Neural cell (in vitro differentiated cells): ENCODE measurements around the gene SEC24C. TPM values are rescaled to one million over a fixed set of nuclear protein-coding genes. Genes with fewer than 3 reads are reported as not detected.

ENCODE experiments used
- H2AFZ ChIP-seq: fragments of 200-600, 300-800 bp; sonication (generic), shearing (Covaris generic); 2 replicates; pipeline ENCODE4 v1.6.0; 2014; ENCODE audit warnings: low read depth, mild to moderate bottlenecking, antibody characterized with exemption, low read length, moderate library complexity
- H3F3A ChIP-seq: fragments of 200-600 bp; shearing (Covaris generic); 2 replicates; pipeline ENCODE4 v1.6.1; 2016; ENCODE audit warnings: mild to moderate bottlenecking, moderate library complexity, mixed read lengths, antibody characterized with exemption, low read length; ENCODE audit not compliant: insufficient read depth, poor library complexity, severe bottlenecking
- H3K27ac ChIP-seq: fragments of 200-600, 300-800 bp; sonication (generic), shearing (Covaris generic); 2 replicates; pipeline ENCODE4 v1.5.1; 2014; ENCODE audit warnings: mild to moderate bottlenecking, low read length, moderate library complexity
- H3K27me3 ChIP-seq: fragments of 300-800, 200-600 bp; sonication (generic), shearing (Covaris generic); 2 replicates; pipeline ENCODE4 v1.6.0; 2014; ENCODE audit warnings: mild to moderate bottlenecking, low read depth, low read length, moderate library complexity; ENCODE audit not compliant: insufficient read depth
- H3K36me3 ChIP-seq: fragments of 300-800, 200-600 bp; sonication (generic), shearing (Covaris generic); 2 replicates; pipeline ENCODE4 v1.5.1; 2014; ENCODE audit warnings: mild to moderate bottlenecking, antibody characterized with exemption, low read length, moderate library complexity; ENCODE audit not compliant: insufficient read depth
- H3K4me2 ChIP-seq: fragments of 300-800, 200-600 bp; sonication (generic), shearing (Covaris generic); 2 replicates; pipeline ENCODE4 v1.6.0; 2014; ENCODE audit warnings: mild to moderate bottlenecking, low read length
- H3K4me3 ChIP-seq: fragments of 300-800, 200-600 bp; sonication (generic), shearing (Covaris generic); 2 replicates; pipeline ENCODE4 v1.5.1; 2014; ENCODE audit warnings: mild to moderate bottlenecking, low read length, moderate library complexity
- H3K79me2 ChIP-seq: fragments of 200-600 bp; shearing (Covaris generic); replicated peaks from 2 replicates; pipeline ENCODE4 v1.6.0; 2014; ENCODE audit warnings: mild to moderate bottlenecking, low read length, moderate library complexity; ENCODE audit not compliant: insufficient read depth
- H3K9ac ChIP-seq: fragments of 300-800, 200-600 bp; sonication (generic), shearing (Covaris generic); 2 replicates; pipeline ENCODE4 v1.6.1; 2016; ENCODE audit warnings: mild to moderate bottlenecking, low read length, mixed read lengths
- H3K9me2 ChIP-seq: fragments of 200-600 bp; shearing (Covaris generic); 2 replicates; pipeline ENCODE4 v1.6.1; 2016; ENCODE audit warnings: mild to moderate bottlenecking, low read length, mixed read lengths; ENCODE audit not compliant: insufficient read depth
- H3K9me3 ChIP-seq: fragments of 200-600, 300-800 bp; sonication (generic), shearing (Covaris generic); 2 replicates; pipeline ENCODE4 v1.6.1; 2016; ENCODE audit warnings: mild to moderate bottlenecking, mixed run types, low read length, moderate library complexity, mixed read lengths
- H4K20me1 ChIP-seq: fragments of 200-600 bp; shearing (Covaris generic); 2 replicates; pipeline ENCODE4 v1.6.1; 2016; ENCODE audit warnings: mild to moderate bottlenecking, mixed run types; ENCODE audit not compliant: insufficient read depth
- EP300 ChIP-seq: fragments of 450-650 bp; conservative IDR thresholded peaks from 2 replicates; pipeline ENCODE4 v1.6.1; 2014; ENCODE audit warnings: antibody characterized with exemption, mild to moderate bottlenecking, moderate library complexity; ENCODE audit not compliant: poor library complexity, severe bottlenecking
- EZH2 ChIP-seq: fragments of 200-600, 300-800 bp; shearing (Covaris generic), sonication (generic); IDR thresholded peaks from 2 replicates; pipeline ENCODE4 v1.6.1; 2014; ENCODE audit warnings: antibody characterized with exemption, low read length, borderline replicate concordance, mild to moderate bottlenecking; ENCODE audit not compliant: insufficient read depth, poor library complexity, severe bottlenecking
- MXI1 ChIP-seq: fragments of 450-650 bp; conservative IDR thresholded peaks from 2 replicates; pipeline ENCODE4 v1.6.1; 2014; ENCODE audit warnings: antibody characterized with exemption, mild to moderate bottlenecking; ENCODE audit not compliant: poor library complexity, severe bottlenecking
- POLR2AphosphoS5 ChIP-seq: IDR thresholded peaks from 2 replicates; pipeline ENCODE4 v1.6.1; 2012
- RAD21 ChIP-seq: fragments of 450-650 bp; conservative IDR thresholded peaks from 2 replicates; pipeline ENCODE4 v1.6.1; 2014; ENCODE audit warnings: antibody characterized with exemption, mild to moderate bottlenecking, moderate library complexity
- SMC3 ChIP-seq: fragments of 450-650 bp; conservative IDR thresholded peaks from 2 replicates; pipeline ENCODE4 v1.6.1; 2014; ENCODE audit warnings: antibody characterized with exemption, mild to moderate bottlenecking, moderate library complexity; ENCODE audit not compliant: poor library complexity
- TAF1 ChIP-seq: IDR thresholded peaks from 2 replicates; pipeline ENCODE4 v1.6.1; 2012; ENCODE audit warnings: low read depth
- polyA plus RNA-seq: library from polyadenylated mRNA; depleted of rRNA; stranded (reverse); fragments of >200 nt; gene quantifications from 2 replicates; pipeline ENCODE4 v1.2.3, GENCODE V29; 2014
- TF ChIP-seq, protein P1 (sequence below): IDR thresholded peaks from 2 replicates; pipeline ENCODE4 v1.6.1; 2012; ENCODE audit warnings: borderline replicate concordance
- TF ChIP-seq, protein P2 (sequence below): fragments of 450-650 bp; IDR thresholded peaks from 2 replicates; pipeline ENCODE4 v1.5.1; 2014; ENCODE audit warnings: antibody characterized with exemption, mild to moderate bottlenecking, moderate library complexity; ENCODE audit not compliant: poor library complexity, severe bottlenecking

The SEC24C gene
- polyA plus RNA-seq, 1 donor from 2014 or later: 43.0 TPM

DNA sequence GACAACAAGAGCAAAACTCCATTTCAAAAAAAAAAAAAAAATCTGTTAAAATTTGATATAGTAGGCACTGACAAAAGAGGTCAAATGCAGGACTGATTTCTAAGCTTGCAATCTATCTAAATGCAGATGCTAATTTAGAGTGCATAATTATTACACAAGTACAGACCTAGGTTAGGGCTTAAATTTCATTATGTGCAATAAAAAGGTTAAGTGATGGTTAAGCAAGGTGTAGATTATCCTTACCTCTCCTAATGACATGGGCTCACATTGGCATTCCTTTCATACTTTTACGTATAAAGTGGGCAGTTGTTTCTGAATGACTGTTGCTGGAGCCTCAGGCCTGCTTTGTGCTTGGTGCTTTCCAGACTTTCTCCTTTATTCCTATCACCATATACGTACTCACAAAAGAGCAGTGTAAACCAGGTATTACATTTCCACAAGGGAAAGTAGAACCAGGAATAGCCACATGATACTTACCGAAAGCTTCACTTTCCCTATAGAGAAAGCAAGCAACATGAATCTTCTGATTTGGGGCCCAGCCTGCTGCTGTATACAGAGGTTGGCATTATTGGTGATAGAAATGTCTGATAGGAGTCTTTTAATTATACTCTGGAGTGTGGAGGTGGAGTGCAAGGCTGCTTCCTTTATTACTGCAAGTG lies 35.5 kb downstream of the SEC24C start:
- Histone ChIP-seq H3K36me3 (no peaks in the 10 kb centered on the region), H3K9me3 (no peaks in the 10 kb centered on the region), H3K4me2 (no peak overlapping the region), H2AFZ (no peak overlapping the region), H3K9ac (no peak overlapping the region), H3K79me2 (peaks cover 47% of the 10 kb centered on the region), H3K4me3 (no peak overlapping the region), H4K20me1 (no peaks in the 10 kb centered on the region), H3K9me2 (no peaks in the 10 kb centered on the region), H3F3A (no peaks in the 10 kb centered on the region), H3K27me3 (no peaks in the 10 kb centered on the region), H3K27ac (no peak overlapping the region)
- TF ChIP-seq TAF1 (no peak), POLR2AphosphoS5 (no peak), MXI1 (no peak), EP300 (no peak), RAD21 (no peak), SMC3 (no peak), EZH2 (no peak)
- TF ChIP-seq, protein P1, sequence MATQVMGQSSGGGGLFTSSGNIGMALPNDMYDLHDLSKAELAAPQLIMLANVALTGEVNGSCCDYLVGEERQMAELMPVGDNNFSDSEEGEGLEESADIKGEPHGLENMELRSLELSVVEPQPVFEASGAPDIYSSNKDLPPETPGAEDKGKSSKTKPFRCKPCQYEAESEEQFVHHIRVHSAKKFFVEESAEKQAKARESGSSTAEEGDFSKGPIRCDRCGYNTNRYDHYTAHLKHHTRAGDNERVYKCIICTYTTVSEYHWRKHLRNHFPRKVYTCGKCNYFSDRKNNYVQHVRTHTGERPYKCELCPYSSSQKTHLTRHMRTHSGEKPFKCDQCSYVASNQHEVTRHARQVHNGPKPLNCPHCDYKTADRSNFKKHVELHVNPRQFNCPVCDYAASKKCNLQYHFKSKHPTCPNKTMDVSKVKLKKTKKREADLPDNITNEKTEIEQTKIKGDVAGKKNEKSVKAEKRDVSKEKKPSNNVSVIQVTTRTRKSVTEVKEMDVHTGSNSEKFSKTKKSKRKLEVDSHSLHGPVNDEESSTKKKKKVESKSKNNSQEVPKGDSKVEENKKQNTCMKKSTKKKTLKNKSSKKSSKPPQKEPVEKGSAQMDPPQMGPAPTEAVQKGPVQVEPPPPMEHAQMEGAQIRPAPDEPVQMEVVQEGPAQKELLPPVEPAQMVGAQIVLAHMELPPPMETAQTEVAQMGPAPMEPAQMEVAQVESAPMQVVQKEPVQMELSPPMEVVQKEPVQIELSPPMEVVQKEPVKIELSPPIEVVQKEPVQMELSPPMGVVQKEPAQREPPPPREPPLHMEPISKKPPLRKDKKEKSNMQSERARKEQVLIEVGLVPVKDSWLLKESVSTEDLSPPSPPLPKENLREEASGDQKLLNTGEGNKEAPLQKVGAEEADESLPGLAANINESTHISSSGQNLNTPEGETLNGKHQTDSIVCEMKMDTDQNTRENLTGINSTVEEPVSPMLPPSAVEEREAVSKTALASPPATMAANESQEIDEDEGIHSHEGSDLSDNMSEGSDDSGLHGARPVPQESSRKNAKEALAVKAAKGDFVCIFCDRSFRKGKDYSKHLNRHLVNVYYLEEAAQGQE: no peak
- TF ChIP-seq, protein P2, sequence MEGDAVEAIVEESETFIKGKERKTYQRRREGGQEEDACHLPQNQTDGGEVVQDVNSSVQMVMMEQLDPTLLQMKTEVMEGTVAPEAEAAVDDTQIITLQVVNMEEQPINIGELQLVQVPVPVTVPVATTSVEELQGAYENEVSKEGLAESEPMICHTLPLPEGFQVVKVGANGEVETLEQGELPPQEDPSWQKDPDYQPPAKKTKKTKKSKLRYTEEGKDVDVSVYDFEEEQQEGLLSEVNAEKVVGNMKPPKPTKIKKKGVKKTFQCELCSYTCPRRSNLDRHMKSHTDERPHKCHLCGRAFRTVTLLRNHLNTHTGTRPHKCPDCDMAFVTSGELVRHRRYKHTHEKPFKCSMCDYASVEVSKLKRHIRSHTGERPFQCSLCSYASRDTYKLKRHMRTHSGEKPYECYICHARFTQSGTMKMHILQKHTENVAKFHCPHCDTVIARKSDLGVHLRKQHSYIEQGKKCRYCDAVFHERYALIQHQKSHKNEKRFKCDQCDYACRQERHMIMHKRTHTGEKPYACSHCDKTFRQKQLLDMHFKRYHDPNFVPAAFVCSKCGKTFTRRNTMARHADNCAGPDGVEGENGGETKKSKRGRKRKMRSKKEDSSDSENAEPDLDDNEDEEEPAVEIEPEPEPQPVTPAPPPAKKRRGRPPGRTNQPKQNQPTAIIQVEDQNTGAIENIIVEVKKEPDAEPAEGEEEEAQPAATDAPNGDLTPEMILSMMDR: no peak

DNA sequence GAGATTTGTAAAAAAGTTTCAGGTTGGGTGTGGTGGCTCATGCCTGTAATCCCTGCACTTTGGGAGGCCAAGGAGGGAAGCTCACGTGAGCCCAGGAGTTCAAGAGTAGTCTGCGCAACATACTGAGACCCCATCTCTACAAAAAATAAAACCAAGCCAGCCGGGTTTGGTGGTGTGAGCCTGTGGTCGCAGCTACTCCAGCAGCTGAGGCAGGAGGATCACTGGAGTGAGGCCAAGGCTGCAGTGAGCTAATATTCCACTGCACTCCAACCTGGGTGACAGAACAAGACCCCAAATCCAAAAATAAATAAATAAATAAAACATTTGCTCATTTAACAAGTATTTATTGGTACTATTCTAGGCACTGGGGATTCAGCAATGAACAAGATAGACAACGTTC lies 36.1 kb downstream of the SEC24C start:
- Histone ChIP-seq H3K36me3 (no peaks in the 10 kb centered on the region), H3K9me3 (no peaks in the 10 kb centered on the region), H4K20me1 (no peaks in the 10 kb centered on the region), H3K4me2 (peak overlapping the region; percentile 94), H3K4me3 (peak overlapping the region; percentile 71), H3K27ac (no peak overlapping the region), H3K9ac (no peak overlapping the region), H2AFZ (no peak overlapping the region), H3K27me3 (no peaks in the 10 kb centered on the region), H3K9me2 (no peaks in the 10 kb centered on the region), H3F3A (no peaks in the 10 kb centered on the region), H3K79me2 (peaks cover 43% of the 10 kb centered on the region)
- TF ChIP-seq MXI1 (no peak), EP300 (no peak), TAF1 (no peak), SMC3 (no peak), POLR2AphosphoS5 (no peak), RAD21 (no peak), EZH2 (no peak)
- TF ChIP-seq, protein P1: no peak
- TF ChIP-seq, protein P2: no peak
